DMS114 treated with DMSO at 0.1 percent for 48 hours (cell line): Measurements from ENCODE around the gene RTN4RL1.

Experiments
- DNase-seq: peaks from one replicate; lab custom pipeline; 2025; ENCODE audit not compliant: unreplicated experiment; lab: John Stamatoyannopoulos, UW

The RTN4RL1 gene

DNA sequence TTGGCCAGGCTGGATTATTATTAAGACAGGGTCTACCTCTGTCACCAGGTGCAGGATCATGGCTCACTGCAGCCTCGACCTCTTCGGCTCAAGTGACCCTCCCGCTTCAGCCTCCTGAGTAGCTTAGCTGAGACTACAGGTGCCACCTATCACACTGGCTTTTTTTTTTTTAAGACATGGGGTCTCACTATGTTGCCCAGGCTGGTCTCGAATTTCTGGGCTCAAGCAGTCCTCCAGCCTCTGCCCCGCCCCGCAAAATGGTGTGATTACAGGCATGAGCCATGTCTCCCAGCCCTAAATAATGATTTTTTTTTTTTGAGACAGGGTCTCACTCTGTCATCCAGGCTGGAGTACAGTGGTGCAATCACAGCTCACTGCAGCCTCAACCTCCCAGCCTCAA lies 22.5 kb upstream of the RTN4RL1 start:
- DNase-seq: no peak

DNA sequence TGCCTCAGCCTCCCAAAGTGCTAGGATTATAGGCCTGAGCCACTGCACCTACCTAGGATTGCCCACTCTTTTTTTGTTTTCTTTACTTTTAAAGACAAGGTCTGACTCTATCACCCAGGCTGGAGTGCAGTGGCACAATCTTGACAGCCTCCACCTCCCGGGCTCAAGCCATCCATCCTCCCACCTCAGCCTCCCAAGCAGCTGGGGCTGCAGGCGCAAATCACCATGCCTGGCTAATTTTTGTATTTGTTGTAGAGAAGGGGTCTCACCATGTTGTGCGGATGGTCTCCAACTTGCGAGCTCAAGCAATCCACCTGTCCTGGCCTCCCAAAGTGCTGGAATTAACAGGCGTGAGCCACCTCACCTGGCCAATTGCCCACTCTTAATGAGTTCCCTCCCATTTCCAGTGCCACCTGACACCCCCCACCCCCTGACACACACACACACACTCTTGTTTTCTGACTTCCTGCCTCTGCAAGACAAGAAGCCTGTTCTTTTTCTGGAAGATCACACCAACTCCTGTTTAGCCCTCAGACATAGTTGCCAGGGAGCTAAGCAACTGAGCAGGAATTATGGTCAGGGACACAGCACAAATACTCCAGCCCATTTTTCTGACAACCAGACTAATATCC lies 19.2 kb upstream of the RTN4RL1 start:
- no peak for DNase-seq

DNA sequence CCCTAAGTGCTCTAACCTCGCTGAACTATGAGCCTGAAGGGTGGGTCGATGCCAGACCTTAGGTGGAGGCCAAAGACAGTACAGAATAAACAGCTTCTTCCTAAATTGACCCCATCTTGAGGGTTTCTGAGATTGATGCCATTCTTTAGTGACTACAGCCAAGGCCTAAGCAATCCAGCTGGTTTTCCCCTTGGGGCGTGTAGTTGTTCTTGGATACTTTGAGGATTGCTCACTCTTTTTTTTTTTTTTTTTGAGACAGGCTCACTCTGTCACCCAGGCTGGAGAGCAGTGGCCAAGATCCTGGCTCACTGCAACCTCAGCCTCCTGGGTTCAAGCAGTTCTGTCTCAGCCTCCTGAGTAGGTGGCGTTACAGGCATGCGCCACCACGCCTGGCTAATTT lies 18.7 kb upstream of the RTN4RL1 start:
- DNase-seq: no peak

DNA sequence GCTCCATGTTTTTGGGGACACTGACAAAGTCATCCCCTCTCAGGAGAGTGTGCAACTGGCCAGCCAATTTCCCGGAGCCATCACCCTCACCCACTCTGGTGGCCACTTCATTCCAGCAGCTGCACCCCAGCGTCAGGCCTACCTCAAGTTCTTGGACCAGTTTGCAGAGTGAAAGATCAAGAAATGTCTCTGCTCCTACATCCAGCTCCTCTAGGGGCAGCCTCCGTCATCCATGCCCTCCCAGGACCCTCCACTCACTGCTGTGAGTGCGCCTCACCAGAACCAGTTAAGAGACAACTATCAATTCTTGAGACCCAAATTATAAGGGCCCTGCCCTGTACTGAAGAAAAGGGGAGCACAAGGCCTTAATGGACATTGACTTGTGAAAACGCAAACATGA lies 17.8 kb upstream of the RTN4RL1 start:
- DNase-seq: no peak

DNA sequence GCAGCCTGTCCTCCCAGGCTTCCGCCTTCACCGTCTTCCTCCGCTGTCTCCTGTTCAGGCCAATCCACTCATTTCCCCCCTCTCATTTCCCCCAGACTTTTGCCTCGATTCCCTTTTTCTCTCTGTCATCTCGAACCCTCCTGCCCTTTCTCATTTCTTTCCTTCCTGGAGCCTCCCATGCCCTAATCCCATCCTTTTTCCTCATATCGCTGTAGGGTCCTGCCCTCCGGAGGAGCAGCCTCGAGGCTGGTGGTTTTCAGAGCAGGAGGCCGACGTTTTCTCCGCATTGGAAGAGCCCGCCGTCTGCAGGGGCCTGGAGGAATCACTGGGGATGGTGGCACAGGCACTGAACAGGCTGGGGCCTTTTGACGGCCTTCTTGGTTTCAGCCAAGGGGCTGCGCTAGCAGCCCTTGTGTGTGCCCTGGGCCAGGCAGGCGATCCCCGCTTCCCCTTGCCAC lies 17.3 kb upstream of the RTN4RL1 start:
- DNase-seq: no peak

- peak; percentile 89 for DNase-seq
These were observed 16.6 kb upstream of the RTN4RL1 start, which contains the start of gene OVCA2 for GRCh38 chr17:2041561-2042389. Gene OVCA2, plus strand, starts transcription at chr17:2042022. Its CDS starts 26 bp downstream, at chr17:2042048.

DNA sequence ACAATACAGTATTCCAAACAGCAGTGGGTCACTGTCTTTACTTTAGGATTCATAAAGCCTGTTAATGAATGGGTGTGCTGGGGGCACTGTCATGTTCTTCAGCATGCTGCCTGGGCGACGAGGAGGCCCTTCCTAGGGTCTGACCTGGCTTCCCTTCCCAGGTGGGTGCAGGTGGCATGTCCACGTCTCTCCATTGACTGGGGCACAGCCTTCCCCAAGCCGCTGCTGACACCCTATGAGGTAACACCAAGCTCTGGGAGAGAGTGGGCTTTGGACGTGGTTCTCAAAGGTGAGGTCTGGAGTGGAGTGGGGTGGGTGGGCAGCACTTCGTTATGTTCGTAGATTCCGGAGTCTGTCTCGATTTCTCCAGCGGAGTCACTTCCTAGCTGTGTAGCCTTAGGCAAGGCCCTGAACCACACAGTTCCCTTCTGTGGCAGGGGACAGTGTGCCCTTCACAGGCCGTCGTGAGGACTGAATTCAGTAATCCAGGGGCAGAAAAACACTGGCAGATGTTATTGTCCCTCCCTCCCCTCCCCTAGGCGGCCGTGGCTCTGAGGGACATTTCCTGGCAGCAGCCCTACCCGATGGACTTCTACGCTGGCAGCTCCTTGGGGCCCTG lies 15.9 kb upstream of the RTN4RL1 start:
- no peak for DNase-seq

- no peak for DNase-seq
These were observed 15.2 kb upstream of the RTN4RL1 start for GRCh38 chr17:2040219-2040827.

GRCh38 chr17:2037155-2037554 lies 12.0 kb upstream of the RTN4RL1 start:
- no peak for DNase-seq

DNA sequence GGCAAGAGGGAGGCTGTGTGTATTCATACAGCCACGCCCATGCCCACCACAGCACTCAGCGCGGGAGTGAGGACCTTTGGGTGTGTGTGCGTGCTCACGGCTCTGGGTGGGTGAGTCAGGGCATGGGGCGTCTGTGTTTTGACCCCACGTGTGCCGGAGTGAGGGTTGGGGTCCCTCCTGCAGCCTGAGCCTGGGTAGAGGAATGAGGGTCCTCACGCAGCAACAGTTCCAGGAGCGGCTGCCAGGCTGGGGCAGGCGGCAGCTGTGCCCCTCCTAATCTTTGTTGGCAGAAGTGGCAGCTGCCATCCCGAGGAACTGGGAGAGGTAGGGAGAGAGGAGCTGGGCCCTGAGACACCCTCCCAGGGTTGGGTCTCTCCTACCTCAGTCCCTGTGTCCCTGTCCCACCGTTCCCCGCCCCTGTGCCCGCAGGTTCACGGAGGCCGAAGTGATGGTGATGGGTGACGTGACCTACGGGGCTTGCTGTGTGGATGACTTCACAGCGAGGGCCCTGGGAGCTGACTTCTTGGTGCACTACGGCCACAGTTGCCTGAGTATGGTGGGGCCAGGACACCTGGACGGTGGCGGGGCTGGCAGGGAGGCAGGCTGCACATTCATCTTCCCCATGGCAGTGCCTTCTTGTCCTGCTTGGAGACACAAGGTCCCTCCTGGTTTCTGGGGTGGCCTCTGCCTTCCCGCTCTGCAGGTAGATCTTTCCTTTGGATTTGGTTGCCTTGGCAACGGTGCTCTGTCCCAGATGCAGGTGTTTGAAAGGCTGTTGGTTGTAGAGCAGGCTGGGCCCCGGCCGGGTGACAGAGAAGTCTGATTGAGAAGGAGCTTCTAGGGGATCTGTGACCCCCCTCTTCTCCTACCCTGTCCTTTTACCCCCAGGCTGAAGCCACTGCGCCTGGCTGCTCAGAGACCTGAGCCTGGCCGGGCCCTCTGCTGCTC lies 10.7 kb upstream of the RTN4RL1 start:
- DNase-seq: no peak

GRCh38 chr17:2034806-2035540 lies 9.8 kb upstream of the RTN4RL1 start:
- no peak for DNase-seq

GRCh38 chr17:2034157-2034556 lies 9.0 kb upstream of the RTN4RL1 start:
- no peak for DNase-seq

GRCh38 chr17:2033153-2033552 lies 8.0 kb upstream of the RTN4RL1 start:
- no peak for DNase-seq

DNA sequence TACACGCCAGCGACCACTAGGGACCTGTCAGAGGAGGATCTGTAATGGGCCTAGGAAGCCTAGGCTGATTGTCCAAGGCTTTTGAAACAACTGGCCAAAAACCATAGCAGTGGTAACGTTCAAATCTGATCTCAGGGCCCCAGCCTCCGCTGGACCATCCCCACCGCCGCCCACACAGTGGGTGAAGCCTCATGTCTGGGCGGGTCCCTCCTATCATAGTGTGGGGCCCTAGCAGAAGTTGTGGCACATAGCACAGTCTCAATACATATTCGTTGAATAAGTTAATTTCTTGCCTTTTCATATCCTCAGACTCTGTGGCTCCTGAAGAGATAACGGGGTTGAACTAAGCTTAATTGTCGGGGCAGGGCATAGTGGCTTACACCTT lies 5.6 kb upstream of the RTN4RL1 start:
- no peak for DNase-seq

- peak; percentile 80 for DNase-seq
These were observed 5.0 kb upstream of the RTN4RL1 start, which contains the start of gene DPH1 for GRCh38 chr17:2029911-2030778. Gene DPH1, plus strand, starts transcription at chr17:2030153. Its CDS starts 17 bp downstream, at chr17:2030170.

DNA sequence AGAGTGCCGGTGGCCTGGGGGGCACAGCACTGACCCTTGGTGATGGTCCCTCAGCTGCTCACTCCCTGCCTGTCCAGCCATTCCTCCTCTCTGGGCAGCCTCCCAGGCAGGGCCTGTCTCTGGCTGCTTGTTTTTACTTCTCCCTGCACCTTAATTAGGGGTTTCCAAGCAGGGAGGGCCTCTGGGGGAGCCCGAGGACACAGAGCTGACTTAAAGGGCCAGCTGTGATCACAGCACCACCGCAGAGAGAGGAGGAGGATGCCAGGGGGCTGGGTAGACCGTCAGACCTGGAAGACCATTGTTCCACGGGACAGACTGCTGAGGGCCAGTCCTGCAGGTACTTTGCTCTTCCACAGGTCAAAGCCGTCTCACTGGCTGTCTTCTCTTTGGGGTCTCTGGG lies 3.6 kb upstream of the RTN4RL1 start:
- no peak for DNase-seq

DNA sequence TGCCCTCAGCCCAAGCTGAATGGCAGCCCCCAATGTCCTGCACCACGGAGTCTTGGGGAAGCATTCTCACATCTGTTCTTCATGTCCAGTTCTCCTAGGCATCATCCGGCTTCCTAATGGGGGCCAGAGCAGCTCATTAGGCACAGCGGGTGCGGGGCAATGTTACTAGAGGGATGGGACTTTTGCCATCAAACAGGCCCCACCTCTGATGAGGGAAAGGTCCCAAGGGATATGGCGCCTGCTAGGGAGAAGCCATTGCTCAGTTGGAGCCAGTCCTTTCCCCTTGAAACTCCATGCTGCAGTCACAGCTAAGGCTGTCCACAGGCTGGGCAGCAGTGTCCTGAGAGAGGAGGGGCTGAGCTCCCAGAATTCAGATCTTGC lies 3.1 kb upstream of the RTN4RL1 start:
- DNase-seq: no peak

GRCh38 chr17:2027528-2028233 lies 2.5 kb upstream of the RTN4RL1 start:
- no peak for DNase-seq
